BJ (cell line): Measurements from ENCODE around the gene SMARCC1. TPM values are rescaled to one million over a fixed set of nuclear protein-coding genes. Genes with fewer than 3 reads are reported as not detected.

Experiments
- CTCF ChIA-PET: fragments of 350-600 bp; formaldehyde crosslinking; extraction: SDS; loops from one replicate; lab custom pipeline; 2021; ENCODE audit warnings: antibody characterized with exemption, inconsistent platforms; lab: Yijun Ruan, JAX
- POLR2A ChIA-PET: fragments of 300-600 bp; sonication (Branson Sonifier 250); formaldehyde crosslinking; extraction: SDS; loops from one replicate; lab custom pipeline; 2021; ENCODE audit warnings: antibody characterized with exemption; lab: Charles Lee
- DNase-seq: peaks from one replicate; pipeline ENCODE4 v3.0.0-alpha.2; 2011; ENCODE audit warnings: low read depth
- H3K27me3 ChIP-seq: 2 replicates; pipeline ENCODE4 v1.6.0; 2011; ENCODE audit warnings: low read length; ENCODE audit not compliant: control insufficient read depth, insufficient read depth
- H3K36me3 ChIP-seq: 2 replicates; pipeline ENCODE4 v1.5.1; 2011; ENCODE audit warnings: low read length; ENCODE audit not compliant: control insufficient read depth, insufficient read depth
- H3K4me3 ChIP-seq: 2 replicates; pipeline ENCODE4 v1.5.1; 2011; ENCODE audit warnings: low read depth, mild to moderate bottlenecking, control low read depth, low read length
- CTCF ChIP-seq: IDR thresholded peaks from 2 replicates; pipeline ENCODE4 v1.5.1; 2011; ENCODE audit warnings: low read depth, mild to moderate bottlenecking, control low read depth, inconsistent platforms, low read length, moderate library complexity; ENCODE audit not compliant: insufficient read depth
- polyA plus RNA-seq: library from polyadenylated mRNA; depleted of rRNA; stranded (reverse); fragments of >200 nt; gene quantifications from 2 replicates; pipeline ENCODE4 v1.2.3, GENCODE V29; 2011; rRNA removed
- small RNA-seq: library from RNA; depleted of rRNA; stranded (forward); fragments of <200 nt; gene quantifications from one replicate; pipeline ENCODE3, GENCODE V24; 2012; ENCODE audit warnings: low replicate concordance, low read depth; ENCODE audit not compliant: insufficient read length

The SMARCC1 gene
- polyA plus RNA-seq, 1 experiment: 25.8 TPM

GRCh38 chr3:47536967-47537366 lies 244.7 kb downstream of the SMARCC1 start:
- DNase-seq: no peak
- Histone ChIP-seq H3K27me3 (no peaks in the 10 kb centered on the region; the same call in none of the 2 replicates), H3K36me3 (no peaks in the 10 kb centered on the region), H3K4me3 (no peak overlapping the region)
- TF ChIP-seq CTCF: no peak
- ChIA-PET CTCF (no interaction called here), POLR2A (no interaction called here)

- DNase-seq: no peak
- CTCF ChIA-PET: interaction anchor here (0.6 to 0.7 kb wide), 2 partner anchors 166 to 463 kb away, joined by 3 read pairs; no protein-coding TSS in a partner anchor
- H3K27me3 ChIP-seq: no peaks in the 10 kb centered on the region; the same call in none of the 2 replicates
These were observed 245.3 kb downstream of the SMARCC1 start for GRCh38 chr3:47536221-47536891.

More at GRCh38 chr3:47536221-47536891, 245.3 kb downstream of the SMARCC1 start:
- POLR2A ChIA-PET: no interaction called here
- Histone ChIP-seq H3K4me3 (no peak overlapping the region), H3K36me3 (no peaks in the 10 kb centered on the region)
- no peak for TF ChIP-seq CTCF

Small RNA genes lying within 50 kb of the gene (small RNA-seq; reads per million reads assigned to genes)
- gene RF02271: not detected
- not detected for gene RN7SL870P

Other genes with a start within 250 kb of the SMARCC1 start
- 0.04 and 0.05 TPM in 2 replicates for gene CSPG5, start 203.0 kb downstream of the SMARCC1 start, polyA plus RNA-seq
- gene DHX30, start 21.2 kb upstream of the SMARCC1 start, polyA plus RNA-seq: 31.8 and 53.4 TPM in 2 replicates
- 202 and 247 TPM in 2 replicates for gene MAP4, start 234.5 kb upstream of the SMARCC1 start, polyA plus RNA-seq